ENCODE data around the gene WDR62. TPM values are rescaled to one million over a fixed set of nuclear protein-coding genes. Genes with fewer than 3 reads are reported as not detected.

Gene WDR62
- total RNA-seq, 1 experiment from 2014 or later = 30.0 TPM

- Histone ChIP-seq H3K79me1 (ENCODE audit: insufficient read depth, low read depth, low read length, poor library complexity, severe bottlenecking) (no peaks in the 10 kb centered on the region), H3K4me2 (ENCODE audit: insufficient read depth, insufficient read length, low read length) (no peak overlapping the region), H3K79me2 (ENCODE audit: insufficient read depth, low read length) (no peaks in the 10 kb centered on the region), H3K9ac (ENCODE audit: extremely low read depth, insufficient read length, low read length) (no peak overlapping the region), H2AFZ (ENCODE audit: low read length) (no peak overlapping the region), H3K27ac (ENCODE audit: insufficient read length, low read depth, low read length) (no peak overlapping the region), H3K27me3 (ENCODE audit: insufficient read depth, low read length) (no peaks in the 10 kb centered on the region), H2BK20ac (ENCODE audit: low read depth, low read length, poor library complexity, severe bottlenecking) (no peak overlapping the region), H4K5ac (ENCODE audit: insufficient read length, low read depth, low read length) (no peak overlapping the region), H4K8ac (replicated peaks; ENCODE audit: insufficient read length, low read depth, low read length) (no peak overlapping the region), H3K4me1 (ENCODE audit: insufficient read depth, low read length) (no peaks in the 10 kb centered on the region), H4K91ac (ENCODE audit: insufficient read length, low read depth, low read length) (no peak overlapping the region), H3K14ac (ENCODE audit: insufficient read depth, low read length) (no peak overlapping the region), H3K9me3 (ENCODE audit: control insufficient read depth, low read depth, low read length) (no peaks in the 10 kb centered on the region), H3K4ac (ENCODE audit: low read depth, low read length) (no peak overlapping the region), H2BK5ac (ENCODE audit: insufficient read length, low read length) (no peak overlapping the region), H2BK12ac (ENCODE audit: insufficient read length, low read depth, low read length) (no peak overlapping the region), H3K23me2 (ENCODE audit: insufficient read length, low read depth, low read length, poor library complexity, severe bottlenecking) (no peaks in the 10 kb centered on the region), H2BK120ac (ENCODE audit: low read depth, low read length, poor library complexity, severe bottlenecking) (no peak overlapping the region), H2AK5ac (ENCODE audit: insufficient read length, low read length) (no peak overlapping the region), H3K18ac (ENCODE audit: insufficient read length, low read depth, low read length) (no peak overlapping the region), H3K23ac (ENCODE audit: insufficient read length, low read depth, low read length) (no peak overlapping the region), H2BK15ac (ENCODE audit: low read depth, low read length) (no peak overlapping the region), H3T11ph (ENCODE audit: low read length) (no peak overlapping the region), H3K56ac (ENCODE audit: insufficient read length, low read depth, low read length) (no peak overlapping the region), H4K20me1 (ENCODE audit: control insufficient read depth, insufficient read depth, insufficient read length) (no peaks in the 10 kb centered on the region)
- H3K4me1 Mint-ChIP-seq = no peaks in the 10 kb centered on the region
- DNase-seq = no peak
- no peak for TF ChIP-seq CTCF (conservative IDR thresholded peaks at IDR 0.05)
- H3K27me3 Mint-ChIP-seq (ENCODE audit: low read depth) = no peaks in the 10 kb centered on the region
- no peak overlapping the region for H3K4me3 Mint-ChIP-seq
- no CpG with 5 or more reads among the region's 7 CpGs for WGBS (ENCODE audit: extremely low coverage, insufficient read length, low lambda C conversion rate)
- H3K27ac Mint-ChIP-seq = peak overlapping the region in 1 of 3 experiments; percentile 60; a peak in 1 of 7 replicates
- peaks cover 51 to 86% (median 64%) of the 10 kb centered on the region in 3 experiments for H3K36me3 Mint-ChIP-seq (ENCODE audit: insufficient read depth in 1 of 3, low read depth in 3 of 3)
- no peaks in the 10 kb centered on the region for H3K9me3 Mint-ChIP-seq
These were observed 37.9 kb downstream of the WDR62 start for GRCh38 chr19:36092566-36092965.

All from H9 (cell line).